ENCODE measurements around the gene CHD9NB. TPM values are rescaled to one million over a fixed set of nuclear protein-coding genes. Genes with fewer than 3 reads are reported as not detected.
A peak's percentile ranks its signal among the peaks of the same experiment; 100 is the strongest.

CHD9NB gene
- total RNA-seq, 2 donors from 2014 or later = 3.1 to 12.5 TPM

- H3K27ac ChIP-seq = peak overlapping the region; percentile 89 to 93 (median 92)
Observed at GRCh38 chr16:53098526-53099317, 46.0 kb upstream of the CHD9NB start.

DNA sequence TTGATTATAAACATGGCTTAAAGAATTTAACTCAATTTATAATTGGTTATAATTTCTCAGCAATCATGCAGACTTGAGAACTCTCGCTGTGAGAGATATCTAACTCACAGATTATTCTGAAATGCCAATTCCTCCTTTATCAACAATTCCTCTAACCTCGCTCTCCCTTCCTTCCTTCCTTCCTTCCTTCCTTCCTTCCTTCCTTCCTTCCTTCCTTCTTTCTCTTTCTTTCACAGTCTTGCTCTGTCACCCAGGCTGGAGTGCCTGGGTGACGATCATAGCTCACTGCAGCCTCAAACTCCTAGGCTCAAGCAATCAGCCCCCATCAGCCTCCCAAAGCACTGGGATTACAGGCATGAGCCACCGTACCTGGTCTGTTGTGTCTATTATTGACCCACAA is 44.5 kb upstream of the CHD9NB start:
- H3K9me3 ChIP-seq = no peaks in the 10 kb centered on the region
- intact Hi-C loops (cut with DNase I) = no loop called here
- H3K4me1 ChIP-seq = peaks cover 27% of the 10 kb centered on the region
- no peak for ATAC-seq
- H3K27ac ChIP-seq = peak overlapping the region in 1 of 4 donors; percentile 21
- no peak for DNase-seq
- no peaks in the 10 kb centered on the region for H3K27me3 ChIP-seq
- H3K4me3 ChIP-seq = no peak overlapping the region
- TF ChIP-seq, protein P1, sequence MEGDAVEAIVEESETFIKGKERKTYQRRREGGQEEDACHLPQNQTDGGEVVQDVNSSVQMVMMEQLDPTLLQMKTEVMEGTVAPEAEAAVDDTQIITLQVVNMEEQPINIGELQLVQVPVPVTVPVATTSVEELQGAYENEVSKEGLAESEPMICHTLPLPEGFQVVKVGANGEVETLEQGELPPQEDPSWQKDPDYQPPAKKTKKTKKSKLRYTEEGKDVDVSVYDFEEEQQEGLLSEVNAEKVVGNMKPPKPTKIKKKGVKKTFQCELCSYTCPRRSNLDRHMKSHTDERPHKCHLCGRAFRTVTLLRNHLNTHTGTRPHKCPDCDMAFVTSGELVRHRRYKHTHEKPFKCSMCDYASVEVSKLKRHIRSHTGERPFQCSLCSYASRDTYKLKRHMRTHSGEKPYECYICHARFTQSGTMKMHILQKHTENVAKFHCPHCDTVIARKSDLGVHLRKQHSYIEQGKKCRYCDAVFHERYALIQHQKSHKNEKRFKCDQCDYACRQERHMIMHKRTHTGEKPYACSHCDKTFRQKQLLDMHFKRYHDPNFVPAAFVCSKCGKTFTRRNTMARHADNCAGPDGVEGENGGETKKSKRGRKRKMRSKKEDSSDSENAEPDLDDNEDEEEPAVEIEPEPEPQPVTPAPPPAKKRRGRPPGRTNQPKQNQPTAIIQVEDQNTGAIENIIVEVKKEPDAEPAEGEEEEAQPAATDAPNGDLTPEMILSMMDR (IDR thresholded peaks at IDR 0.05) = no peak
- TF ChIP-seq POLR2A (IDR thresholded peaks at IDR 0.05) = no peak
- 77 to 79% methylated on average over 4 of the region's 4 CpGs for WGBS, 2 donors
- no peaks in the 10 kb centered on the region for H3K36me3 ChIP-seq (replicated peaks in 1 of 2; ENCODE audit: insufficient read depth in 1 of 2, low read depth in 2 of 2)

More at GRCh38 chr16:53098526-53099317, 46.0 kb upstream of the CHD9NB start:
- TF ChIP-seq, protein P1 (IDR thresholded peaks at IDR 0.05) = no peak
- TF ChIP-seq POLR2A (IDR thresholded peaks at IDR 0.05) = no peak
- no peaks in the 10 kb centered on the region for H3K27me3 ChIP-seq
- 40 to 60% methylated on average over 16 of the region's 16 CpGs for WGBS, 2 donors
- no peaks in the 10 kb centered on the region for H3K9me3 ChIP-seq
- ATAC-seq (peak; percentile 31), DNase-seq (peak; percentile 55 to 85 (median 68))
- intact Hi-C loops (cut with DNase I) = no loop called here
- H3K4me1 ChIP-seq = peaks cover 30% of the 10 kb centered on the region
- H3K36me3 ChIP-seq (replicated peaks in 1 of 2; ENCODE audit: insufficient read depth in 1 of 2, low read depth in 2 of 2) = no peaks in the 10 kb centered on the region
- H3K4me3 ChIP-seq = no peak overlapping the region

GRCh38 chr16:53094013-53094630 is 41.4 kb upstream of the CHD9NB start:
- DNase-seq = peak; percentile 31 to 55 (median 40)
- Histone ChIP-seq H3K36me3 (replicated peaks in 1 of 2; ENCODE audit: insufficient read depth in 1 of 2, low read depth in 2 of 2) (no peaks in the 10 kb centered on the region), H3K4me3 (no peak overlapping the region), H3K9me3 (no peaks in the 10 kb centered on the region), H3K27me3 (no peaks in the 10 kb centered on the region), H3K27ac (peak overlapping the region in 2 of 4 donors; percentile 39 to 58), H3K4me1 (peaks cover 27% of the 10 kb centered on the region)
- WGBS, 2 donors = 68 to 79% methylated on average over 7 to 10 of the region's 10 CpGs
- intact Hi-C loops (cut with DNase I) = no loop called here
- TF ChIP-seq, protein P1 (IDR thresholded peaks at IDR 0.05) = no peak
- TF ChIP-seq POLR2A (IDR thresholded peaks at IDR 0.05) = no peak
- ATAC-seq = no peak

DNA sequence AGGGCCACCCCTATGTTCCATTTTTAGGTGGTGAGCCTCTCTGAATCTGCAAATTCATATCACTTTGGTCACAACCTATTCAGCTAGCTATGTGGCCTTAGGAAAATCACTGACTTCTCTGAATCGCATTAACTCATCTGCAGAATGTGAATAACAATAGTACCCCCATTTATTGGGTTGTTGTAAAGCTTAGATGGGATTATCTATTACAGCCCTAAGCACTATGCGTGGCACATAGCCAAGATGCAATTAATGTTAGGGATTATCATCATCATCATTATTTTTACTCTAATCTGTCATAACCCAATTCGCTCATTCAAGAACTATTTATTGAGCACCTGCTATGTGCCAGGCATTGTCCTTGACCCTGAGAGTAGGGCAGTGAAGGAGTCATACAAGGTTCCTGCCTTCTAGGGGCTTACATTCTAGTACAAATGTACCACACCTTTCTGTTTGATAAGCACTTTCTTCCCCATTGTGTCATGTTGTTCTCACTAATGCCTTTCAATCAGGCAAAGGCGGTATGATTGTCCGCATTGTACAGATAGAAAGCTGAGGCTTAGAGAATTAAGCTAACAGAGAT is 40.6 kb upstream of the CHD9NB start:
- TF ChIP-seq POLR2A (IDR thresholded peaks at IDR 0.05) = no peak
- TF ChIP-seq, protein P1 (IDR thresholded peaks at IDR 0.05) = no peak

More for the DNA sequence above, 40.6 kb upstream of the CHD9NB start:
- Histone ChIP-seq H3K27me3 (no peaks in the 10 kb centered on the region), H3K36me3 (replicated peaks in 1 of 2; ENCODE audit: insufficient read depth in 1 of 2, low read depth in 2 of 2) (no peaks in the 10 kb centered on the region), H3K4me1 (peaks cover 19% of the 10 kb centered on the region), H3K9me3 (no peaks in the 10 kb centered on the region), H3K27ac (peak overlapping the region in 3 of 4 donors; percentile 12 to 58 (median 39)), H3K4me3 (no peak overlapping the region)
- WGBS, 2 donors = 94 to 96% methylated on average over 5 of the region's 5 CpGs
- ATAC-seq (no peak), DNase-seq (no peak)
- intact Hi-C loops (cut with DNase I) = no loop called here

Data from body of pancreas (tissue), 4 donors.